Measurements from ENCODE around the gene BOC. TPM values are rescaled to one million over a fixed set of nuclear protein-coding genes. Genes with fewer than 3 reads are reported as not detected.

The BOC gene
- total and polyA plus RNA-seq, 10 of the 15 experiments (the other 5 are each of a cell fraction or from before 2014, with no cell fraction given) = 0.18 TPM; not detected in 9

GRCh38 chr3:113259196-113259595 is 47.8 kb downstream of the BOC start:
- in situ Hi-C loops (cut with MboI) = no loop called here
- ChIA-PET POLR2A (interaction anchor here (0.5 kb wide), 1 partner anchor 29 kb away, joined by 3 read pairs; no protein-coding TSS in a partner anchor), RAD21 (ENCODE audit: unreplicated experiment) (no interaction called here), CTCF (interaction anchor here (1.3 to 1.4 kb wide), 2 partner anchors 10 to 30 kb away, joined by 4 read pairs; no protein-coding TSS in a partner anchor), SMC1A (ENCODE audit: uncharacterized antibody, unreplicated experiment) (no interaction called here)
- H3K4me2 ChIP-seq (ENCODE audit: control insufficient read depth, insufficient read depth) = no peak overlapping the region
- no TSS peak for BruUV-seq (replicated peaks)
- no peaks in the 10 kb centered on the region for H3K79me2 ChIP-seq (ENCODE audit: control insufficient read depth, insufficient read depth, low read length)
- H3K27ac ChIP-seq (ENCODE audit: control insufficient read depth, insufficient read depth) = no peak overlapping the region
- intact Hi-C loops (cut with micrococcal nuclease; ENCODE audit: unreplicated experiment) = no loop called here
- H3K9ac ChIP-seq (ENCODE audit: control insufficient read depth, insufficient read depth, low read length) = no peak overlapping the region
- no peak overlapping the region for H2AFZ ChIP-seq (ENCODE audit: control insufficient read depth, low read depth, low read length)
- H3K36me3 ChIP-seq (ENCODE audit: control insufficient read depth in 2 of 2, insufficient read depth in 2 of 2, low read length in 1 of 2) = no peaks in the 10 kb centered on the region
- no peaks in the 10 kb centered on the region for H3K9me3 ChIP-seq (replicated peaks; ENCODE audit: control insufficient read depth, insufficient read depth, low read length)
- peaks cover 12% of the 10 kb centered on the region for H3K4me1 ChIP-seq (ENCODE audit: control insufficient read depth, insufficient read depth, low read length)
- FAIRE-seq (no peak), ATAC-seq (no peak), DNase-seq (ENCODE audit: low read depth, low spot score) (no peak)
- H3K4me3 ChIP-seq = no peak overlapping the region
- 60% methylated on average over 2 of the region's 2 CpGs for WGBS (ENCODE audit: insufficient coverage, insufficient replicate concordance, low lambda C conversion rate, missing lambda C conversion rate)
- no peaks in the 10 kb centered on the region for H4K20me1 ChIP-seq (ENCODE audit: control insufficient read depth, insufficient read depth)
- H3K27me3 ChIP-seq (replicated peaks in 1 of 2; ENCODE audit: control insufficient read depth in 2 of 2, insufficient read depth in 2 of 2, low read length in 1 of 2) = peaks cover 0 to 4% of the 10 kb centered on the region in 2 experiments; a peak in 2 of 4 replicates
- TF ChIP-seq, protein P1, sequence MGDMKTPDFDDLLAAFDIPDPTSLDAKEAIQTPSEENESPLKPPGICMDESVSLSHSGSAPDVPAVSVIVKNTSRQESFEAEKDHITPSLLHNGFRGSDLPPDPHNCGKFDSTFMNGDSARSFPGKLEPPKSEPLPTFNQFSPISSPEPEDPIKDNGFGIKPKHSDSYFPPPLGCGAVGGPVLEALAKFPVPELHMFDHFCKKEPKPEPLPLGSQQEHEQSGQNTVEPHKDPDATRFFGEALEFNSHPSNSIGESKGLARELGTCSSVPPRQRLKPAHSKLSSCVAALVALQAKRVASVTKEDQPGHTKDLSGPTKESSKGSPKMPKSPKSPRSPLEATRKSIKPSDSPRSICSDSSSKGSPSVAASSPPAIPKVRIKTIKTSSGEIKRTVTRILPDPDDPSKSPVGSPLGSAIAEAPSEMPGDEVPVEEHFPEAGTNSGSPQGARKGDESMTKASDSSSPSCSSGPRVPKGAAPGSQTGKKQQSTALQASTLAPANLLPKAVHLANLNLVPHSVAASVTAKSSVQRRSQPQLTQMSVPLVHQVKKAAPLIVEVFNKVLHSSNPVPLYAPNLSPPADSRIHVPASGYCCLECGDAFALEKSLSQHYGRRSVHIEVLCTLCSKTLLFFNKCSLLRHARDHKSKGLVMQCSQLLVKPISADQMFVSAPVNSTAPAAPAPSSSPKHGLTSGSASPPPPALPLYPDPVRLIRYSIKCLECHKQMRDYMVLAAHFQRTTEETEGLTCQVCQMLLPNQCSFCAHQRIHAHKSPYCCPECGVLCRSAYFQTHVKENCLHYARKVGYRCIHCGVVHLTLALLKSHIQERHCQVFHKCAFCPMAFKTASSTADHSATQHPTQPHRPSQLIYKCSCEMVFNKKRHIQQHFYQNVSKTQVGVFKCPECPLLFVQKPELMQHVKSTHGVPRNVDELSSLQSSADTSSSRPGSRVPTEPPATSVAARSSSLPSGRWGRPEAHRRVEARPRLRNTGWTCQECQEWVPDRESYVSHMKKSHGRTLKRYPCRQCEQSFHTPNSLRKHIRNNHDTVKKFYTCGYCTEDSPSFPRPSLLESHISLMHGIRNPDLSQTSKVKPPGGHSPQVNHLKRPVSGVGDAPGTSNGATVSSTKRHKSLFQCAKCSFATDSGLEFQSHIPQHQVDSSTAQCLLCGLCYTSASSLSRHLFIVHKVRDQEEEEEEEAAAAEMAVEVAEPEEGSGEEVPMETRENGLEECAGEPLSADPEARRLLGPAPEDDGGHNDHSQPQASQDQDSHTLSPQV (IDR thresholded peaks at IDR 0.05) = no peak
- TF ChIP-seq ZZZ3 (IDR thresholded peaks at IDR 0.05; ENCODE audit: control insufficient read depth, insufficient read length, low read depth) (no peak), NFXL1 (IDR thresholded peaks at IDR 0.05; ENCODE audit: borderline replicate concordance) (no peak), FOS (IDR thresholded peaks at IDR 0.05; ENCODE audit: borderline replicate concordance, extremely low read depth, insufficient read length) (no peak), PAX5 (IDR thresholded peaks at IDR 0.05; ENCODE audit: borderline replicate concordance, low read depth, low read length) (no peak), ZSCAN29 (IDR thresholded peaks at IDR 0.05) (no peak), MYC (IDR thresholded peaks at IDR 0.05; ENCODE audit: insufficient read depth, insufficient read length, insufficient replicate concordance, low read length, severe bottlenecking) (no peak), CHD4 (IDR thresholded peaks at IDR 0.05) (no peak), NR2F1 (conservative IDR thresholded peaks at IDR 0.05) (no peak), ETV6 (conservative IDR thresholded peaks at IDR 0.05 in 1 of 2, IDR thresholded peaks at IDR 0.05 in 1 of 2; ENCODE audit: borderline replicate concordance in 1 of 2, low read depth in 1 of 2) (no peak), CREB1 (IDR thresholded peaks at IDR 0.05; ENCODE audit: low read depth) (no peak), CBFB (IDR thresholded peaks at IDR 0.05; ENCODE audit: low read depth) (no peak)
- TF ChIP-seq, protein P2, sequence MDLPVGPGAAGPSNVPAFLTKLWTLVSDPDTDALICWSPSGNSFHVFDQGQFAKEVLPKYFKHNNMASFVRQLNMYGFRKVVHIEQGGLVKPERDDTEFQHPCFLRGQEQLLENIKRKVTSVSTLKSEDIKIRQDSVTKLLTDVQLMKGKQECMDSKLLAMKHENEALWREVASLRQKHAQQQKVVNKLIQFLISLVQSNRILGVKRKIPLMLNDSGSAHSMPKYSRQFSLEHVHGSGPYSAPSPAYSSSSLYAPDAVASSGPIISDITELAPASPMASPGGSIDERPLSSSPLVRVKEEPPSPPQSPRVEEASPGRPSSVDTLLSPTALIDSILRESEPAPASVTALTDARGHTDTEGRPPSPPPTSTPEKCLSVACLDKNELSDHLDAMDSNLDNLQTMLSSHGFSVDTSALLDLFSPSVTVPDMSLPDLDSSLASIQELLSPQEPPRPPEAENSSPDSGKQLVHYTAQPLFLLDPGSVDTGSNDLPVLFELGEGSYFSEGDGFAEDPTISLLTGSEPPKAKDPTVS (IDR thresholded peaks at IDR 0.05; ENCODE audit: low read depth, low read length) = no peak
- TF ChIP-seq, protein P3, sequence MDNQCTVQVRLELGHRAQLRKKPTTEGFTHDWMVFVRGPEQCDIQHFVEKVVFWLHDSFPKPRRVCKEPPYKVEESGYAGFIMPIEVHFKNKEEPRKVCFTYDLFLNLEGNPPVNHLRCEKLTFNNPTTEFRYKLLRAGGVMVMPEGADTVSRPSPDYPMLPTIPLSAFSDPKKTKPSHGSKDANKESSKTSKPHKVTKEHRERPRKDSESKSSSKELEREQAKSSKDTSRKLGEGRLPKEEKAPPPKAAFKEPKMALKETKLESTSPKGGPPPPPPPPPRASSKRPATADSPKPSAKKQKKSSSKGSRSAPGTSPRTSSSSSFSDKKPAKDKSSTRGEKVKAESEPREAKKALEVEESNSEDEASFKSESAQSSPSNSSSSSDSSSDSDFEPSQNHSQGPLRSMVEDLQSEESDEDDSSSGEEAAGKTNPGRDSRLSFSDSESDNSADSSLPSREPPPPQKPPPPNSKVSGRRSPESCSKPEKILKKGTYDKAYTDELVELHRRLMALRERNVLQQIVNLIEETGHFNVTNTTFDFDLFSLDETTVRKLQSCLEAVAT (IDR thresholded peaks at IDR 0.05) = no peak
- TF ChIP-seq, protein P4, sequence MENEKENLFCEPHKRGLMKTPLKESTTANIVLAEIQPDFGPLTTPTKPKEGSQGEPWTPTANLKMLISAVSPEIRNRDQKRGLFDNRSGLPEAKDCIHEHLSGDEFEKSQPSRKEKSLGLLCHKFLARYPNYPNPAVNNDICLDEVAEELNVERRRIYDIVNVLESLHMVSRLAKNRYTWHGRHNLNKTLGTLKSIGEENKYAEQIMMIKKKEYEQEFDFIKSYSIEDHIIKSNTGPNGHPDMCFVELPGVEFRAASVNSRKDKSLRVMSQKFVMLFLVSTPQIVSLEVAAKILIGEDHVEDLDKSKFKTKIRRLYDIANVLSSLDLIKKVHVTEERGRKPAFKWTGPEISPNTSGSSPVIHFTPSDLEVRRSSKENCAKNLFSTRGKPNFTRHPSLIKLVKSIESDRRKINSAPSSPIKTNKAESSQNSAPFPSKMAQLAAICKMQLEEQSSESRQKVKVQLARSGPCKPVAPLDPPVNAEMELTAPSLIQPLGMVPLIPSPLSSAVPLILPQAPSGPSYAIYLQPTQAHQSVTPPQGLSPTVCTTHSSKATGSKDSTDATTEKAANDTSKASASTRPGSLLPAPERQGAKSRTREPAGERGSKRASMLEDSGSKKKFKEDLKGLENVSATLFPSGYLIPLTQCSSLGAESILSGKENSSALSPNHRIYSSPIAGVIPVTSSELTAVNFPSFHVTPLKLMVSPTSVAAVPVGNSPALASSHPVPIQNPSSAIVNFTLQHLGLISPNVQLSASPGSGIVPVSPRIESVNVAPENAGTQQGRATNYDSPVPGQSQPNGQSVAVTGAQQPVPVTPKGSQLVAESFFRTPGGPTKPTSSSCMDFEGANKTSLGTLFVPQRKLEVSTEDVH (IDR thresholded peaks at IDR 0.05; ENCODE audit: low read depth, partially characterized antibody) = no peak

All from GM12878 (cell line).